ENCODE data around the gene MICALL2.

DNA sequence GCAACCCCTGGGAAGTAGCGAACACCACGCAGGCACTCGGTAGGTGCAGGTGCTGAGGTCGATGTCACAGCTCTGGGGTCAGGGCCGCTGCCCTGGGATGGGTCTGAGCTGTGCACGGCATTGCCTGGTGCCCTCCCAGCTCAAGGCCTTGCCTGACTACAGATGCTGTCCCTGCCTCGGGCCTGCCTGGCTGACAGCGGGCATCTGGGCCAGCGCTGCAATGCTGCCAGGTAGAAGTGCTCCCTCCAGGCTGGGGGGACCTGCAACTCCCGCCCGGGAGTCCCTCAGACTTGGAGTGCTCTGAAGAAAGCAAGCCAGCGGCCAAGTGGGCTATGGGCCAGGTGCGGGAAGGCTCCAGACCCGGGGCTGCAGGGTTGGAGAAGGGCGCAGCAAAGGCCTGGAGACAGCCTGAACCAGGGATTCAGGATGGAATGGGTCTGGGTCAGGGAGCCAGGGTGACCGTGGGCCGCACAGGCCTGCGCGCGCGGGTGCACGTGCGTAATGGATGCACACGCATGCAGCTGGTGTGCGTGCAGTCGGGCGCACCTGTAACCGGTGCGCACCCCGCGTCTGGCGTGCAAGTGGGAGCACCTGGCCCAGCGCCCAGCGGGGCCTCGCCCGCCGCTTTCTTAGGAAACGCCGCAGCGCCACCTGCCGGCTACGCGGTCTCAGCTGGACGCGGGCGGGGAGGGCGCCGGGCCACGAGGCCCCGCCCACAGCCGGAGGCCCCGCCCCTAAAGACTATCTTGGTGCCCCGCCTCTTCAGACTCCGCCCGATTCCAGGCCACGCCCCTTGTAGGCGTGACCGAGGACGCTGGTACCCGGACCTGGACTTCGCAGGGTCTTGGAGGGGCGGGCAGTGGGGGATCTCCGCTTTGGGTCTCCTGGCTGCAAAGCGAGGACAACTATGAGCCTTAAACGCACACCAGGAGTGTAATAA, 46.7 kb downstream of the MICALL2 start:
- TF ChIP-seq POLR2AphosphoS5 (IDR thresholded peaks at IDR 0.05; ENCODE audit: low read depth, low read length) (no peak), POLR2A (IDR thresholded peaks at IDR 0.05; ENCODE audit: low read depth, low read length) (no peak), TAF1 (IDR thresholded peaks at IDR 0.05; ENCODE audit: borderline replicate concordance, low read depth, low read length) (no peak)

Measured in GM12892 (cell line).